Activated T-helper 17 cell treated with anti-CD3 and anti-CD28 coated beads, Interleukin-2, amount 50 U/mL, for 72 hours (primary cell): Measurements from ENCODE around the gene EGR1. TPM values are rescaled to one million over a fixed set of nuclear protein-coding genes. Genes with fewer than 3 reads are reported as not detected.
A peak's percentile ranks its signal among the peaks of the same experiment; 100 is the strongest.

Source experiments
- ATAC-seq: fragments of 150-1000 bp; cut with Tn5 transposase; replicated peaks from 2 replicates; pipeline ENCODE4 v1.10.0; 2021; ENCODE audit warnings: mild to moderate bottlenecking, moderate library complexity
- H3K27ac Mint-ChIP-seq: one replicate; pipeline ENCODE4 v1.8.0; 2022; ENCODE audit warnings: mixed read lengths
- H3K27me3 Mint-ChIP-seq: one replicate; pipeline ENCODE4 v1.8.0; 2022; ENCODE audit warnings: mixed read lengths
- H3K36me3 Mint-ChIP-seq: one replicate; pipeline ENCODE4 v1.8.0; 2022; ENCODE audit warnings: low read depth, mild to moderate bottlenecking, mixed read lengths
- H3K4me1 Mint-ChIP-seq: one replicate; pipeline ENCODE4 v1.8.0; 2022; ENCODE audit warnings: mixed read lengths
- H3K4me3 Mint-ChIP-seq: one replicate; pipeline ENCODE4 v1.8.0; 2022; ENCODE audit warnings: mild to moderate bottlenecking, mixed read lengths
- H3K9me3 Mint-ChIP-seq: one replicate; pipeline ENCODE4 v1.8.0; 2022; ENCODE audit warnings: mixed read lengths
- total RNA-seq, 2 donors: library from RNA; stranded (reverse); gene quantifications; one replicate each; pipeline ENCODE4 v1.2.3, GENCODE V29; 2022

The EGR1 gene
- total RNA-seq, 2 donors from 2014 or later: 14.0 to 77.6 TPM

DNA sequence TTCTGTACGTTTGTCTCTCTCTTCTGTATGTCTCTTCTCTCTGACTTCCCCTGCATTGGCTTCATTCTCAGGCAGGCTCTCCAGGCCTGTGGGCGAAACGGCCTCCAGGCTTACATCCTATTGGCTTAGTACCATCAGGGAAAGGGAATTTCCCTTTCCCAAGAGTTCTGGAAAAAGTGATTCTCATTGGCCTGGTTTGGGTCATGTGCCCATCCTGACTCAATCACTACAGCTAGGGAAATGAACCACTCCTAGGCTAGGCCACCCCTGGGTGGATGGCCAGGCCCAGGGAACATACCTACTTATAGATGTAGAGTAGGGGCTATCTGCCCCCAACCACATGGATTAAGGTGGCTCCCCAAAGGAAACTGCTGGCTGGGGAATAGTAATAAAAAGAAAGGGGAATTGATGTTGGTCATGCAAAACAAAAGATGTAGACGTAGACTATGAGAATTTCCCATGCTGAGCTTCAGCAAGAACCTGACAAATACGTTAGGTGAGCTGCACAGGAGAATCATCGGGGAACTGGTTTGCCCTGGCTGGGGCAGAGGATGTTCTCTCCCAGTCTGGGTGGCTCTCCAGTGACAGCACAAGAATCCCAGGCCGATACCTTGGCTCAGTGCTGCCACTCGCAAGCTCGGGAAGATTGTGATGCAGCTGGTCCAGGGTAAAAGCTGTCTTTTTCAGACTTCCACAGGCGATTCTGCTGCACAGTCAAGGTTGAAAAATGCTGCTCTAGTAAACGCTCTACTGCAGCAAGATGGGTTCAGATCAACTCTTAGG lies 3.7 kb upstream of the EGR1 start:
- Mint-ChIP-seq H3K36me3 (peaks cover 18% of the 10 kb centered on the region), H3K9me3 (peaks cover 3% of the 10 kb centered on the region), H3K4me1 (peaks cover 29% of the 10 kb centered on the region), H3K27me3 (no peaks in the 10 kb centered on the region), H3K27ac (peak overlapping the region; percentile 99), H3K4me3 (peak overlapping the region; percentile 87)
- ATAC-seq: no peak

- peaks cover 38% of the 10 kb centered on the region for H3K36me3 Mint-ChIP-seq
- peaks cover 43% of the 10 kb centered on the region for H3K4me1 Mint-ChIP-seq
- H3K27ac Mint-ChIP-seq: peak overlapping the region; percentile 84
- H3K9me3 Mint-ChIP-seq: peaks cover 3% of the 10 kb centered on the region
- no peaks in the 10 kb centered on the region for H3K27me3 Mint-ChIP-seq
- H3K4me3 Mint-ChIP-seq: peak overlapping the region; percentile 87
- no peak for ATAC-seq
Observed at GRCh38 chr5:138463419-138464007, 1.8 kb upstream of the EGR1 start.

DNA sequence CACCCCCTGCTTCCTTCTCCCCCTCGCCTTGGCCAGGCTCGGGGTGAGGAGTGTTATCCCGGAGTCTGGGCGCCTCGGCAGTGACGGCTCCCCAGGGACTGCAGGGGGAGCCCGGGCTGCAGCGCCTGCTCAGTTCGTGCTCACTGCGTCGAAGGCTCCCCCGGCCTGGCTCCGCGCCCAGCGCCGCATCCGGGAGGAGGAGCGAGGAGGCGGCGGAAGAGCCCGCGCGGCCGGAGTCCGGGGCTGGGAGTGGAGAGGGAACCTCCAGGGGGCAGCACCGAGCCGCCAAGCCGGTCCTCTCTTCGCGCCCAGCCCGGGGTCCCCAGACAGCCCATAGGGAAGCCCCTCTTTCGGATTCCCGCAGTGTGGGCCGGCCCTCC lies 1.3 kb upstream of the EGR1 start:
- peaks cover 41% of the 10 kb centered on the region for H3K4me1 Mint-ChIP-seq
- peak; percentile 65 for ATAC-seq
- H3K9me3 Mint-ChIP-seq: peaks cover 3% of the 10 kb centered on the region
- no peaks in the 10 kb centered on the region for H3K27me3 Mint-ChIP-seq
- peak overlapping the region; percentile 87 for H3K4me3 Mint-ChIP-seq
- H3K36me3 Mint-ChIP-seq: peaks cover 42% of the 10 kb centered on the region
- H3K27ac Mint-ChIP-seq: peak overlapping the region; percentile 84

DNA sequence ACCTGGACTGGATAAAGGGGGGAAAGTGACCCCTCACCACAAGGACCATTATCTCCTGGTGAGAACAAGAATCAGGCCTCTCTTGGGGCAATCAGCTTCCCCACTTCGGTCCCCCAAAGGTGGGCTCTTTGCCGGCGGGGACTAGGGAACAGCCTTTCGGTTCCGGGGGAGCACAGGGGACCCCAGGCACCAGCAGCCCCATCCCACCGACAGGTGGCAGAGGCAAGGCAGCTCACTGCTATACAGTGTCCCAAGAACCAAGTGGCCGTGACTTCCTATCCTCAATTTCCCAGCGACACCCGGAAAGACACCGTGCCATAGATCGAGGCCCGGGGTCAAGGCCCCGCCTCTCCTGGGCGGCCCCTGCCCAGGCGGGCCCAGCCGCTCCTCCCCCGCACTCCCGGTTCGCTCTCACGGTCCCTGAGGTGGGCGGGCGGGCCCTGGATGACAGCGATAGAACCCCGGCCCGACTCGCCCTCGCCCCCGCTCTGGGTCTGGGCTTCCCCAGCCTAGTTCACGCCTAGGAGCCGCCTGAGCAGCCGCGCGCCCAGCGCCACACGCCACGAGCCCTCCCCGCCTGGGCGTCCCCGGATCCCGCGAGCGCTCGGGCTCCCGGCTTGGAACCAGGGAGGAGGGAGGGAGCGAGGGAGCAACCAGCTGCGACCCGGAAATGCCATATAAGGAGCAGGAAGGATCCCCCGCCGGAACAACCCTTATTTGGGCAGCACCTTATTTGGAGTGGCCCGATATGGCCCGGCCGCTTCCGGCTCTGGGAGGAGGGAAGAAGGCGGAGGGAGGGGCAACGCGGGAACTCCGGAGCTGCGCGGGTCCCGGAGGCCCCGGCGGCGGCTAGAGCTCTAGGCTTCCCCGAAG lies 655 bp upstream of the EGR1 start:
- Mint-ChIP-seq H3K4me1 (peaks cover 37% of the 10 kb centered on the region), H3K36me3 (peaks cover 42% of the 10 kb centered on the region), H3K27me3 (no peaks in the 10 kb centered on the region), H3K27ac (peak overlapping the region; percentile 84), H3K4me3 (peak overlapping the region; percentile 87), H3K9me3 (no peaks in the 10 kb centered on the region)
- ATAC-seq: peak; percentile 81

DNA sequence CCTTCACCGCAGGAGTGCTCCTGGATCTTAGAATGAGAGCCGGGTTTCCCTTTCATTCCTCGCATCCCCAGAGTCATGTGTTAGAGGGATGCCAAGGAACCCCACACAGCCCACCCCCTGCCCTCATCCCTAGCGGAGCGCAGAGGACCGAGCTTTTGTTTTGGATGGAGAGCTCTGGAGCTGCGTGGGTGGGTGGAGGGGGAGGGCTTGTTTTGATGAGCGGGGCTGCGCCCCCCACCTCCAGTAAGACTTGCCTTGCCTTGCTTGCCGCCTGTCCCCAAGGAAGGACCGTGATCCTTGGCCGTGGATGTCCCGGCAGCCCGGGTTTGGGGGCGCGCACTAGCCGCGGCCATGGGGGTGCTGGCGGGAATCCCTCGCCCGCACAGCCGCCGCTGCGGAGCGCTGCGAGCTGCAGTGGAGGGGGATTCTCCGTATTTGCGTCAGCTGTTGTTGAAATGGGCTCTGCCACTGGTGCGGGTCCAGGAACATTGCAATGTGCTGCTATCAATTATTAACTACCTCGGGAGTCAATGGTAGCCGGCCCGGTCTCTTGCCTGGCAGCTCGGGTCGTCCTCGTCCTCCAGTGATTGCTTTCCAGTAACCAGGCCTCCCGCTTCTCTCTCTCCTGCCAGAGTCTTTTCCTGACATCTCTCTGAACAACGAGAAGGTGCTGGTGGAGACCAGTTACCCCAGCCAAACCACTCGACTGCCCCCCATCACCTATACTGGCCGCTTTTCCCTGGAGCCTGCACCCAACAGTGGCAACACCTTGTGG lies 1.0 kb downstream of the EGR1 start:
- Mint-ChIP-seq H3K4me3 (peak overlapping the region; percentile 87), H3K9me3 (no peaks in the 10 kb centered on the region), H3K27me3 (no peaks in the 10 kb centered on the region), H3K4me1 (peaks cover 25% of the 10 kb centered on the region), H3K36me3 (peaks cover 42% of the 10 kb centered on the region), H3K27ac (peak overlapping the region; percentile 84)
- no peak for ATAC-seq

DNA sequence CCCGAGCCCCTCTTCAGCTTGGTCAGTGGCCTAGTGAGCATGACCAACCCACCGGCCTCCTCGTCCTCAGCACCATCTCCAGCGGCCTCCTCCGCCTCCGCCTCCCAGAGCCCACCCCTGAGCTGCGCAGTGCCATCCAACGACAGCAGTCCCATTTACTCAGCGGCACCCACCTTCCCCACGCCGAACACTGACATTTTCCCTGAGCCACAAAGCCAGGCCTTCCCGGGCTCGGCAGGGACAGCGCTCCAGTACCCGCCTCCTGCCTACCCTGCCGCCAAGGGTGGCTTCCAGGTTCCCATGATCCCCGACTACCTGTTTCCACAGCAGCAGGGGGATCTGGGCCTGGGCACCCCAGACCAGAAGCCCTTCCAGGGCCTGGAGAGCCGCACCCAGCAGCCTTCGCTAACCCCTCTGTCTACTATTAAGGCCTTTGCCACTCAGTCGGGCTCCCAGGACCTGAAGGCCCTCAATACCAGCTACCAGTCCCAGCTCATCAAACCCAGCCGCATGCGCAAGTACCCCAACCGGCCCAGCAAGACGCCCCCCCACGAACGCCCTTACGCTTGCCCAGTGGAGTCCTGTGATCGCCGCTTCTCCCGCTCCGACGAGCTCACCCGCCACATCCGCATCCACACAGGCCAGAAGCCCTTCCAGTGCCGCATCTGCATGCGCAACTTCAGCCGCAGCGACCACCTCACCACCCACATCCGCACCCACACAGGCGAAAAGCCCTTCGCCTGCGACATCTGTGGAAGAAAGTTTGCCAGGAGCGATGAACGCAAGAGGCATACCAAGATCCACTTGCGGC lies 1.8 kb downstream of the EGR1 start:
- peaks cover 42% of the 10 kb centered on the region for H3K36me3 Mint-ChIP-seq
- H3K27ac Mint-ChIP-seq: peak overlapping the region; percentile 72
- no peaks in the 10 kb centered on the region for H3K9me3 Mint-ChIP-seq
- H3K4me1 Mint-ChIP-seq: peaks cover 22% of the 10 kb centered on the region
- ATAC-seq: no peak
- no peaks in the 10 kb centered on the region for H3K27me3 Mint-ChIP-seq
- peak overlapping the region; percentile 87 for H3K4me3 Mint-ChIP-seq

GRCh38 chr5:138467711-138468132 lies 2.4 kb downstream of the EGR1 start:
- peaks cover 22% of the 10 kb centered on the region for H3K4me1 Mint-ChIP-seq

GRCh38 chr5:138468133-138468965 lies 3.1 kb downstream of the EGR1 start:
- no peak for ATAC-seq
- Mint-ChIP-seq H3K9me3 (no peaks in the 10 kb centered on the region), H3K36me3 (peaks cover 42% of the 10 kb centered on the region), H3K4me1 (peaks cover 22% of the 10 kb centered on the region), H3K27ac (peak overlapping the region; percentile 72), H3K4me3 (peak overlapping the region; percentile 87), H3K27me3 (no peaks in the 10 kb centered on the region)

More at GRCh38 chr5:138467711-138468132, 2.4 kb downstream of the EGR1 start:
- Mint-ChIP-seq H3K27ac (peak overlapping the region; percentile 72), H3K4me3 (peak overlapping the region; percentile 87), H3K36me3 (peaks cover 42% of the 10 kb centered on the region), H3K9me3 (no peaks in the 10 kb centered on the region), H3K27me3 (no peaks in the 10 kb centered on the region)
- ATAC-seq: no peak

DNA sequence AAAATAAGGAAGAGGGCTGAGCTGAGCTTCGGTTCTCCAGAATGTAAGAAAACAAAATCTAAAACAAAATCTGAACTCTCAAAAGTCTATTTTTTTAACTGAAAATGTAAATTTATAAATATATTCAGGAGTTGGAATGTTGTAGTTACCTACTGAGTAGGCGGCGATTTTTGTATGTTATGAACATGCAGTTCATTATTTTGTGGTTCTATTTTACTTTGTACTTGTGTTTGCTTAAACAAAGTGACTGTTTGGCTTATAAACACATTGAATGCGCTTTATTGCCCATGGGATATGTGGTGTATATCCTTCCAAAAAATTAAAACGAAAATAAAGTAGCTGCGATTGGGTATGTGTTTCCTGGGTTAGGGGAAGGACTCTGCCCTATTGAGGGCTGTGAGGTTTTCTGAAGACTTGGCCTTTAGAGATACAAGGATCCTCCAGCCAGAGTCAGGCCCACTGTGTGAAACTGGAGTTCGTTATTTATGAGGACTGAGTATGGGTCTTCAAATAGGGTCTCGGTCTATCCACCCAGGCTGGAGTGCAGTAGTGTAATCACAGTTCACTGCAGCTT lies 3.8 kb downstream of the EGR1 start:
- H3K27me3 Mint-ChIP-seq: no peaks in the 10 kb centered on the region
- no peaks in the 10 kb centered on the region for H3K9me3 Mint-ChIP-seq
- peaks cover 22% of the 10 kb centered on the region for H3K4me1 Mint-ChIP-seq
- no peak for ATAC-seq
- peaks cover 42% of the 10 kb centered on the region for H3K36me3 Mint-ChIP-seq
- peak overlapping the region; percentile 87 for H3K4me3 Mint-ChIP-seq
- peak overlapping the region; percentile 72 for H3K27ac Mint-ChIP-seq

- peak overlapping the region; percentile 24 for H3K27ac Mint-ChIP-seq
- no peaks in the 10 kb centered on the region for H3K9me3 Mint-ChIP-seq
- no peak overlapping the region for H3K4me3 Mint-ChIP-seq
Observed at GRCh38 chr5:138469540-138470321, 4.5 kb downstream of the EGR1 start.

GRCh38 chr5:138470322-138471051 lies 5.2 kb downstream of the EGR1 start:
- H3K27ac Mint-ChIP-seq: peak overlapping the region; percentile 24
- no peak overlapping the region for H3K4me3 Mint-ChIP-seq
- peaks cover 22% of the 10 kb centered on the region for H3K4me1 Mint-ChIP-seq
- H3K36me3 Mint-ChIP-seq: peaks cover 35% of the 10 kb centered on the region
- no peaks in the 10 kb centered on the region for H3K9me3 Mint-ChIP-seq
- H3K27me3 Mint-ChIP-seq: peaks cover 5% of the 10 kb centered on the region
- ATAC-seq: no peak

More at GRCh38 chr5:138469540-138470321, 4.5 kb downstream of the EGR1 start:
- ATAC-seq: no peak
- no peaks in the 10 kb centered on the region for H3K27me3 Mint-ChIP-seq
- peaks cover 22% of the 10 kb centered on the region for H3K4me1 Mint-ChIP-seq
- peaks cover 42% of the 10 kb centered on the region for H3K36me3 Mint-ChIP-seq
